Smooth muscle cell (in vitro differentiated cells): Measurements from ENCODE around the gene SLC16A11. TPM values are rescaled to one million over a fixed set of nuclear protein-coding genes. Genes with fewer than 3 reads are reported as not detected.

ENCODE experiments used
- DNase-seq: peaks from one replicate; lab custom pipeline; 2025; ENCODE audit not compliant: unreplicated experiment; lab: John Stamatoyannopoulos, UW
- H2AFZ ChIP-seq: fragments of 200-600 bp; sonication (generic); 2 replicates; pipeline ENCODE4 v1.6.0; 2016; ENCODE audit warnings: antibody characterized with exemption, low read depth, mild to moderate bottlenecking
- H3F3A ChIP-seq: fragments of 200-600 bp; sonication (generic); 2 replicates; pipeline ENCODE4 v1.6.0; 2017; ENCODE audit warnings: antibody characterized with exemption, low read depth
- H3K27ac ChIP-seq: fragments of 200-600 bp; sonication (generic); 2 replicates; pipeline ENCODE4 v1.5.1; 2016; ENCODE audit warnings: low read depth, mild to moderate bottlenecking
- H3K27me3 ChIP-seq: fragments of 200-600 bp; sonication (generic); 2 replicates; pipeline ENCODE4 v1.6.1; 2016; ENCODE audit warnings: low read depth, mild to moderate bottlenecking
- H3K36me3 ChIP-seq: fragments of 200-600 bp; sonication (generic); 2 replicates; pipeline ENCODE4 v1.5.1; 2016; ENCODE audit warnings: low read depth
- H3K4me1 ChIP-seq: fragments of 200-600 bp; sonication (generic); 2 replicates; pipeline ENCODE4 v1.5.1; 2016; ENCODE audit warnings: low read depth
- H3K4me2 ChIP-seq: fragments of 200-600 bp; sonication (generic); 2 replicates; pipeline ENCODE4 v1.6.0; 2016; ENCODE audit warnings: mild to moderate bottlenecking
- H3K4me3 ChIP-seq: fragments of 200-600 bp; sonication (generic); 2 replicates; pipeline ENCODE4 v1.5.1; 2016; ENCODE audit warnings: mild to moderate bottlenecking
- H3K79me2 ChIP-seq: fragments of 200-600 bp; sonication (generic); 2 replicates; pipeline ENCODE4 v1.6.0; 2016; ENCODE audit warnings: low read depth, mild to moderate bottlenecking
- H3K9ac ChIP-seq: fragments of 200-600 bp; sonication (generic); 2 replicates; pipeline ENCODE4 v1.6.0; 2016; ENCODE audit warnings: low read depth
- H3K9me3 ChIP-seq: fragments of 200-600 bp; sonication (generic); replicated peaks from 2 replicates; pipeline ENCODE4 v1.5.1; 2016; ENCODE audit warnings: low read depth
- H4K20me1 ChIP-seq: fragments of 200-600 bp; sonication (generic); 2 replicates; pipeline ENCODE4 v1.6.0; 2016; ENCODE audit warnings: low read depth
- WGBS: methylation state at CpG from one replicate; pipeline ENCODE4 v1.1.7; 2016; ENCODE audit warnings: low lambda C conversion rate; 5-methylcytosine and 5-hydroxymethylcytosine counted together
- polyA plus RNA-seq: library from polyadenylated mRNA; unstranded; fragments of >200 nt; fragmentation: Nextera tagmentation; extraction: Ambion mirVana; gene quantifications from 2 replicates; pipeline ENCODE4 v1.2.1, GENCODE V29; 2016
- total RNA-seq: library from RNA; depleted of rRNA; stranded (reverse); fragments of >200 nt; gene quantifications from 2 replicates; pipeline ENCODE4 v1.2.3, GENCODE V29; 2014
- TF ChIP-seq, protein P1 (sequence below): fragments of 200-600 bp; sonication (generic); IDR thresholded peaks from 2 replicates; pipeline ENCODE4 v1.5.1; 2017; ENCODE audit warnings: borderline replicate concordance, mild to moderate bottlenecking, antibody characterized with exemption; ENCODE audit not compliant: insufficient read depth, poor library complexity, severe bottlenecking

The SLC16A11 gene
- total and polyA plus RNA-seq, 2 experiments from 2014 or later = 0.36 to 0.80 TPM

DNA sequence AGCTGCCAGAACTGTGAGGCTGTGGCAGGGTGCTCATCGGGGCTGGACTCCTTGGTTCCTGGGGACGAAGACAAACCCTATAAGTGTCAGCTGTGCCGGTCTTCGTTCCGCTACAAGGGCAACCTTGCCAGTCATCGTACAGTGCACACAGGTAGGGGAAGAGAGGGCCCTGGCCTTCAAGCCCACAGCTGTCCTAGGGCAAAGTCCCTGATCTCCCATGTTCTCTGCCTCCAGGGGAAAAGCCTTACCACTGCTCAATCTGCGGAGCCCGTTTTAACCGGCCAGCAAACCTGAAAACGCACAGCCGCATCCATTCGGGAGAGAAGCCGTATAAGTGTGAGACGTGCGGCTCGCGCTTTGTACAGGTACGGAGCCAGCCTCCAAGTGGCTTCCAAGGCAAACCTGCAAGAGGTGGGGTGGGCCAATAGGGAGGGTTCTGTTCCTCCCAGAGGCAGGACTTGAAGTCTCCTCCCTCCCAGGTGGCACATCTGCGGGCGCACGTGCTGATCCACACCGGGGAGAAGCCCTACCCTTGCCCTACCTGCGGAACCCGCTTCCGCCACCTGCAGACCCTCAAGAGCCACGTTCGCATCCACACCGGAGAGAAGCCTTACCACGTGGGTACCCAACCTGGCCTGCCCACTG, 17.3 kb downstream of the SLC16A11 start:
- Histone ChIP-seq H3F3A (no peaks in the 10 kb centered on the region), H3K27ac (no peak overlapping the region), H3K4me2 (no peak overlapping the region), H3K36me3 (no peaks in the 10 kb centered on the region), H3K27me3 (peaks cover 15% of the 10 kb centered on the region), H3K4me3 (no peak overlapping the region), H4K20me1 (no peaks in the 10 kb centered on the region), H3K9ac (no peak overlapping the region), H3K9me3 (no peaks in the 10 kb centered on the region), H3K4me1 (peaks cover 3% of the 10 kb centered on the region), H2AFZ (no peak overlapping the region), H3K79me2 (no peaks in the 10 kb centered on the region)
- WGBS = 92% methylated on average over 25 of the region's 29 CpGs
- TF ChIP-seq, protein P1, sequence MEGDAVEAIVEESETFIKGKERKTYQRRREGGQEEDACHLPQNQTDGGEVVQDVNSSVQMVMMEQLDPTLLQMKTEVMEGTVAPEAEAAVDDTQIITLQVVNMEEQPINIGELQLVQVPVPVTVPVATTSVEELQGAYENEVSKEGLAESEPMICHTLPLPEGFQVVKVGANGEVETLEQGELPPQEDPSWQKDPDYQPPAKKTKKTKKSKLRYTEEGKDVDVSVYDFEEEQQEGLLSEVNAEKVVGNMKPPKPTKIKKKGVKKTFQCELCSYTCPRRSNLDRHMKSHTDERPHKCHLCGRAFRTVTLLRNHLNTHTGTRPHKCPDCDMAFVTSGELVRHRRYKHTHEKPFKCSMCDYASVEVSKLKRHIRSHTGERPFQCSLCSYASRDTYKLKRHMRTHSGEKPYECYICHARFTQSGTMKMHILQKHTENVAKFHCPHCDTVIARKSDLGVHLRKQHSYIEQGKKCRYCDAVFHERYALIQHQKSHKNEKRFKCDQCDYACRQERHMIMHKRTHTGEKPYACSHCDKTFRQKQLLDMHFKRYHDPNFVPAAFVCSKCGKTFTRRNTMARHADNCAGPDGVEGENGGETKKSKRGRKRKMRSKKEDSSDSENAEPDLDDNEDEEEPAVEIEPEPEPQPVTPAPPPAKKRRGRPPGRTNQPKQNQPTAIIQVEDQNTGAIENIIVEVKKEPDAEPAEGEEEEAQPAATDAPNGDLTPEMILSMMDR = no peak
- no peak for DNase-seq

DNA sequence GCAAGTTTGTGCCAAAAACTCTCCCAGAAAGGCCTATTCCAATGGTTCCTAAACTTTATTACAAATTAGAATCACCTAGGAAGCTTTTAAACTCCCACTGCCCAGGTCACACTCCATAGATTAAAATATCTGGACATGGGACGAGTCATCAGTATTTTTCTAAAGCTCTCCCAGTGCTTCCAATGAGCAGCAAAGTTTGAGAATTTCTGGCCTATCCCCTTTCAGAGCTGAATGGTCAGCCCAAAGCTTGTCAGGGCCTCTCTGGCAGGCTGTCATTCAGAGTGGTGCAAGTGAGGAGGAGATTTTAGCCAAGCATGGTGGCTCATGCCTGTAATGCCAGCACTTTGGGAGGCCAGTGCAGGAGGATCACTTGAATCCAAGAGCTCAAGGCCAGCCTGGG, 18.6 kb downstream of the SLC16A11 start:
- Histone ChIP-seq H2AFZ (no peak overlapping the region), H3K27me3 (peaks cover 15% of the 10 kb centered on the region), H3F3A (peaks cover 4% of the 10 kb centered on the region), H3K9me3 (no peaks in the 10 kb centered on the region), H3K4me2 (no peak overlapping the region), H3K79me2 (no peaks in the 10 kb centered on the region), H3K9ac (no peak overlapping the region), H4K20me1 (no peaks in the 10 kb centered on the region), H3K36me3 (no peaks in the 10 kb centered on the region), H3K4me1 (peaks cover 7% of the 10 kb centered on the region), H3K27ac (no peak overlapping the region), H3K4me3 (no peak overlapping the region)
- DNase-seq = no peak
- TF ChIP-seq, protein P1 = no peak
- WGBS = 100% methylated on average over 1 of the region's 1 CpG

DNA sequence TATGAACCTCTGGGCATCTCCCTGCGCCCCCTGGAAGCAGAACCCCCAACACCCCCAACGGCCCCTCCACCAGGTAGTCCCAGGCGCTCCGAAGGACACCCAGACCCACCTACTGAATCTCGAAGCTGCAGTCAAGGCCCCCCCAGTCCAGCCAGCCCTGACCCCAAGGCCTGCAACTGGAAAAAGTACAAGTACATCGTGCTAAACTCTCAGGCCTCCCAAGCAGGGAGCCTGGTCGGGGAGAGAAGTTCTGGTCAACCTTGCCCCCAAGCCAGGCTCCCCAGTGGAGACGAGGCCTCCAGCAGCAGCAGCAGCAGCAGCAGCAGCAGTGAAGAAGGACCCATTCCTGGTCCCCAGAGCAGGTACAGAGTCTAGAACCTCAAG, 19.5 kb downstream of the SLC16A11 start:
- Histone ChIP-seq H3K9me3 (no peaks in the 10 kb centered on the region), H3K4me1 (peaks cover 7% of the 10 kb centered on the region), H3K4me3 (no peak overlapping the region)

More for the DNA sequence above, 19.5 kb downstream of the SLC16A11 start:
- no peak overlapping the region for H3K27ac ChIP-seq
- no peak overlapping the region for H3K9ac ChIP-seq
- H3K79me2 ChIP-seq = no peaks in the 10 kb centered on the region
- H3F3A ChIP-seq = peaks cover 4% of the 10 kb centered on the region
- TF ChIP-seq, protein P1 = no peak
- 98% methylated on average over 7 of the region's 8 CpGs for WGBS
- peaks cover 15% of the 10 kb centered on the region for H3K27me3 ChIP-seq
- no peaks in the 10 kb centered on the region for H4K20me1 ChIP-seq
- no peak overlapping the region for H3K4me2 ChIP-seq
- H2AFZ ChIP-seq = no peak overlapping the region
- H3K36me3 ChIP-seq = no peaks in the 10 kb centered on the region
- DNase-seq = no peak
